Colon (tissue), 2 donors: ENCODE results near the gene MICAL2.

Experiments
- FAIRE-seq: peaks from 2 replicates; lab custom pipeline; 2012; peaks lifted over from hg19 to GRCh38; lab: Jason Lieb, UNC
- donor health status: control.
- donor health status: control.

MICAL2 gene

GRCh38 chr11:12273618-12273995, 163.2 kb downstream of the MICAL2 start:
- FAIRE-seq: no peak

GRCh38 chr11:12274056-12274455, 163.7 kb downstream of the MICAL2 start:
- FAIRE-seq: no peak

GRCh38 chr11:12274558-12275197, 164.3 kb downstream of the MICAL2 start:
- FAIRE-seq: no peak

GRCh38 chr11:12275818-12276217, 165.4 kb downstream of the MICAL2 start:
- no peak for FAIRE-seq

- no peak for FAIRE-seq
Measured at GRCh38 chr11:12276356-12276755, 166.0 kb downstream of the MICAL2 start.

GRCh38 chr11:12276831-12277475, 166.6 kb downstream of the MICAL2 start:
- no peak for FAIRE-seq

- FAIRE-seq: no peak
Measured at GRCh38 chr11:12278766-12279671, 168.6 kb downstream of the MICAL2 start.

GRCh38 chr11:12279672-12280108, 169.3 kb downstream of the MICAL2 start:
- no peak for FAIRE-seq

- no peak for FAIRE-seq
Measured at GRCh38 chr11:12280199-12280837, 169.9 kb downstream of the MICAL2 start.

GRCh38 chr11:12280838-12281565, 170.6 kb downstream of the MICAL2 start:
- no peak for FAIRE-seq

GRCh38 chr11:12281571-12282478, 171.4 kb downstream of the MICAL2 start:
- FAIRE-seq: no peak

- FAIRE-seq: no peak
Measured at GRCh38 chr11:12282676-12283075, 172.3 kb downstream of the MICAL2 start.

GRCh38 chr11:12284316-12285050, 174.1 kb downstream of the MICAL2 start:
- no peak for FAIRE-seq

- no peak for FAIRE-seq
Measured at GRCh38 chr11:12285106-12285505, 174.7 kb downstream of the MICAL2 start.

GRCh38 chr11:12285811-12286222, 175.4 kb downstream of the MICAL2 start:
- no peak for FAIRE-seq

GRCh38 chr11:12286606-12287005, 176.2 kb downstream of the MICAL2 start:
- no peak for FAIRE-seq

- no peak for FAIRE-seq
Measured at GRCh38 chr11:12287009-12287373, 176.6 kb downstream of the MICAL2 start.

- FAIRE-seq: no peak
Measured at GRCh38 chr11:12287374-12288211, 177.2 kb downstream of the MICAL2 start.
